ENCODE results near the gene ACOXL. TPM values are rescaled to one million over a fixed set of nuclear protein-coding genes. Genes with fewer than 3 reads are reported as not detected.
"Not testable (repeated sequence)": the region's sequence is repeated elsewhere in the genome, so short reads cannot be mapped to it uniquely, and the experiment has no call there.

The ACOXL gene
- total RNA-seq, 1 donor from 2014 or later: 1.0 TPM

GRCh38 chr2:111045236-111045635, 312.9 kb downstream of the ACOXL start:
- peaks cover 20% of the 10 kb centered on the region for H3K9me3 Mint-ChIP-seq
- H3K27ac Mint-ChIP-seq; H3K4me3 Mint-ChIP-seq; DNase-seq; H3K36me3 Mint-ChIP-seq (ENCODE audit: low read depth): not testable (repeated sequence)
- H3K4me1 Mint-ChIP-seq: peaks cover 27% of the 10 kb centered on the region
- intact Hi-C loops (cut with micrococcal nuclease): loop anchor here (5.0 kb wide), 1 partner anchor 233 kb away; no protein-coding TSS in a partner anchor
- H3K27me3 Mint-ChIP-seq: peaks cover 39% of the 10 kb centered on the region

GRCh38 chr2:111045771-111046444, 313.5 kb downstream of the ACOXL start:
- Mint-ChIP-seq H3K36me3 (ENCODE audit: low read depth) (no peaks in the 10 kb centered on the region), H3K4me3 (no peak overlapping the region), H3K4me1 (peaks cover 33% of the 10 kb centered on the region), H3K27me3 (peaks cover 36% of the 10 kb centered on the region), H3K9me3 (peaks cover 20% of the 10 kb centered on the region), H3K27ac (no peak overlapping the region)
- intact Hi-C loops (cut with micrococcal nuclease): loop anchor here (5.0 kb wide), 1 partner anchor 234 kb away; no protein-coding TSS in a partner anchor
- no peak for DNase-seq

GRCh38 chr2:111046670-111047069, 314.3 kb downstream of the ACOXL start:
- Mint-ChIP-seq H3K4me3 (no peak overlapping the region), H3K27ac (no peak overlapping the region), H3K27me3 (peaks cover 36% of the 10 kb centered on the region), H3K4me1 (peaks cover 39% of the 10 kb centered on the region), H3K36me3 (ENCODE audit: low read depth) (no peaks in the 10 kb centered on the region), H3K9me3 (peaks cover 20% of the 10 kb centered on the region)
- no peak for DNase-seq
- intact Hi-C loops (cut with micrococcal nuclease): loop anchor here (5.0 kb wide), 1 partner anchor 234 kb away; no protein-coding TSS in a partner anchor

GRCh38 chr2:111048856-111049768, 316.7 kb downstream of the ACOXL start:
- peak overlapping the region; percentile 90 for H3K27ac Mint-ChIP-seq
- H3K4me1 Mint-ChIP-seq: peaks cover 28% of the 10 kb centered on the region
- H3K9me3 Mint-ChIP-seq: peaks cover 20% of the 10 kb centered on the region
- no peak overlapping the region for H3K4me3 Mint-ChIP-seq
- H3K27me3 Mint-ChIP-seq: peaks cover 45% of the 10 kb centered on the region
- no peaks in the 10 kb centered on the region for H3K36me3 Mint-ChIP-seq (ENCODE audit: low read depth)
- intact Hi-C loops (cut with micrococcal nuclease): loop anchor here (5.0 kb wide), 1 partner anchor 237 kb away; no protein-coding TSS in a partner anchor
- no peak for DNase-seq

GRCh38 chr2:111049792-111050640, 317.6 kb downstream of the ACOXL start:
- Mint-ChIP-seq H3K27me3 (peaks cover 43% of the 10 kb centered on the region), H3K9me3 (peaks cover 20% of the 10 kb centered on the region), H3K36me3 (ENCODE audit: low read depth) (no peaks in the 10 kb centered on the region), H3K27ac (peak overlapping the region; percentile 90), H3K4me1 (peaks cover 33% of the 10 kb centered on the region), H3K4me3 (peak overlapping the region; percentile 56)
- intact Hi-C loops (cut with micrococcal nuclease): loop anchor here (5.0 kb wide), 2 partner anchors 203 to 238 kb away; no protein-coding TSS in a partner anchor
- DNase-seq: peak; percentile 63

GRCh38 chr2:111050701-111051376, 318.5 kb downstream of the ACOXL start:
- intact Hi-C loops (cut with micrococcal nuclease): loop anchor here (5.0 kb wide), 1 partner anchor 204 kb away; no protein-coding TSS in a partner anchor
- no peak for DNase-seq
- no peaks in the 10 kb centered on the region for H3K36me3 Mint-ChIP-seq (ENCODE audit: low read depth)
- peak overlapping the region; percentile 56 for H3K4me3 Mint-ChIP-seq
- peaks cover 20% of the 10 kb centered on the region for H3K9me3 Mint-ChIP-seq
- H3K4me1 Mint-ChIP-seq: peaks cover 41% of the 10 kb centered on the region
- peak overlapping the region; percentile 90 for H3K27ac Mint-ChIP-seq
- H3K27me3 Mint-ChIP-seq: peaks cover 41% of the 10 kb centered on the region

- no peak overlapping the region for H3K27ac Mint-ChIP-seq
- H3K9me3 Mint-ChIP-seq: peaks cover 6% of the 10 kb centered on the region
- intact Hi-C loops (cut with micrococcal nuclease): loop anchor here (5.0 kb wide), 1 partner anchor 205 kb away; no protein-coding TSS in a partner anchor
- no peak overlapping the region for H3K4me3 Mint-ChIP-seq
- no peaks in the 10 kb centered on the region for H3K36me3 Mint-ChIP-seq (ENCODE audit: low read depth)
- DNase-seq: peak; percentile 37
- peaks cover 41% of the 10 kb centered on the region for H3K4me1 Mint-ChIP-seq
- H3K27me3 Mint-ChIP-seq: peaks cover 38% of the 10 kb centered on the region
Measured at GRCh38 chr2:111052621-111053020, 320.2 kb downstream of the ACOXL start.

GRCh38 chr2:111053266-111053665, 320.9 kb downstream of the ACOXL start:
- H3K27me3 Mint-ChIP-seq: peaks cover 37% of the 10 kb centered on the region
- no peaks in the 10 kb centered on the region for H3K36me3 Mint-ChIP-seq (ENCODE audit: low read depth)

GRCh38 chr2:111053825-111054515, 321.6 kb downstream of the ACOXL start:
- peaks cover 35% of the 10 kb centered on the region for H3K27me3 Mint-ChIP-seq
- H3K4me3 Mint-ChIP-seq: no peak overlapping the region
- intact Hi-C loops (cut with micrococcal nuclease): loop anchor here (2.0 to 5.0 kb wide), 3 partner anchors 15 to 207 kb away; no protein-coding TSS in a partner anchor
- H3K9me3 Mint-ChIP-seq: no peaks in the 10 kb centered on the region
- DNase-seq: peak; percentile 40
- H3K27ac Mint-ChIP-seq: no peak overlapping the region
- peaks cover 38% of the 10 kb centered on the region for H3K4me1 Mint-ChIP-seq
- no peaks in the 10 kb centered on the region for H3K36me3 Mint-ChIP-seq (ENCODE audit: low read depth)

More at GRCh38 chr2:111053266-111053665, 320.9 kb downstream of the ACOXL start:
- Mint-ChIP-seq H3K4me1 (peaks cover 38% of the 10 kb centered on the region), H3K9me3 (no peaks in the 10 kb centered on the region), H3K4me3 (no peak overlapping the region), H3K27ac (no peak overlapping the region)
- DNase-seq: peak; percentile 41
- intact Hi-C loops (cut with micrococcal nuclease): loop anchor here (5.0 kb wide), 1 partner anchor 206 kb away; no protein-coding TSS in a partner anchor

GRCh38 chr2:111054791-111055691, 322.7 kb downstream of the ACOXL start:
- Mint-ChIP-seq H3K36me3 (ENCODE audit: low read depth) (no peaks in the 10 kb centered on the region), H3K4me3 (peak overlapping the region; percentile 50), H3K27ac (peak overlapping the region; percentile 71), H3K9me3 (no peaks in the 10 kb centered on the region), H3K4me1 (peaks cover 30% of the 10 kb centered on the region), H3K27me3 (peaks cover 41% of the 10 kb centered on the region)
- DNase-seq: peak; percentile 61
- intact Hi-C loops (cut with micrococcal nuclease): loop anchor here (1.0 to 5.0 kb wide), 7 partner anchors 12 to 308 kb away; no protein-coding TSS in a partner anchor

GRCh38 chr2:111055735-111056134, 323.4 kb downstream of the ACOXL start:
- Mint-ChIP-seq H3K36me3 (ENCODE audit: low read depth) (no peaks in the 10 kb centered on the region), H3K4me1 (peaks cover 24% of the 10 kb centered on the region), H3K9me3 (peaks cover 2% of the 10 kb centered on the region), H3K27ac (no peak overlapping the region), H3K27me3 (peaks cover 41% of the 10 kb centered on the region), H3K4me3 (peak overlapping the region; percentile 50)
- intact Hi-C loops (cut with micrococcal nuclease): loop anchor here (1.0 to 5.0 kb wide), 6 partner anchors 12 to 308 kb away; no protein-coding TSS in a partner anchor
- no peak for DNase-seq
